Hippocampal formation (tissue), 2 donors: Measurements from ENCODE around the gene DPH2.

ENCODE experiments used
- DNase-seq, 2 donors: peaks; one replicate each; lab custom pipeline; 2025; lab: John Stamatoyannopoulos, UW

The DPH2 gene

DNA sequence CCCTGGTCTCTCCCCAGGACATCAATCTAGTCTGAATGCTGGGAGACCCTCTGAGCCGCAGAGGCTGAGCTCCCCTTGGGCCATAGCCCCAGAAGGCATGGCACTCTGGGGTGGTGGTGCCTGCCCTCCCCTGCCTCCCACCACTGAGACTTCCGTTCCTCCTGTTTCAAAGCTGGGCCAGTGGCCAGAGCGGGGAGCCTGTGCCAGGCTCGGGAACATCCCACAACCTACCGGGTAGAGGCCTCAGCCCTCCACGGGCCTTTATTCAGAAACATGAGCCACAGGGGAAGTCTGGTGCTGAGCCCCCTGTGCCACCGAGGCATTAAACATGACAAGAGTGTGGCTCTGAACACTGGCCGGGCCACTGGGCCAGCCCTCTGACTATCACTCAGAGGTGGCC lies 29.6 kb downstream of the DPH2 start:
- DNase-seq, result no peak

DNA sequence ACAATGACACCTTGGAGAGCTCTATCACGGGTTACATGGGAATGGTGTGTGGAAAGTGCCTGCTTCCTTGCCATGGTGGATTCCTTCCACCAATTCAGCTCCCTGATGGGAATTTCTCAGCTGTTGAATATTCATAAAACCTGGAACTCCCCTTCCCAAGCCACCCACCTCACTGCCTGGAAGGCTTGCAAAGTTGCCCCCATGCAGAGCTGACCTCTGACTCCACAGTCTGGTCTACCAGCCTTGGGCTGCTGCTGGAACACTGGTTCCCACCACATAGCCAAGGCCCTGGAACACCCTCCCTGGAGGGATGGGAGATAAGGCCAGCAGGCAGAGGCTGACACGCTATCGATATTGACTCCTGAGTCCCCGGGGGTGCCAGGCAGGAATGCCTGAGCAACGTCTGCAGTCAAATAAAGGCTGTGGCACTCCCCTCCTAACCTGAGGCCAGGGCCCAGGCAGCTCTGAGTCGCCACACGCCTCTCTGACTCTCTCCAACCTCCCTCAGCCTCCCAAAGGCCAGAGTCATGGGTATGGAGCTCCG lies 30.4 kb downstream of the DPH2 start:
- DNase-seq, result no peak

DNA sequence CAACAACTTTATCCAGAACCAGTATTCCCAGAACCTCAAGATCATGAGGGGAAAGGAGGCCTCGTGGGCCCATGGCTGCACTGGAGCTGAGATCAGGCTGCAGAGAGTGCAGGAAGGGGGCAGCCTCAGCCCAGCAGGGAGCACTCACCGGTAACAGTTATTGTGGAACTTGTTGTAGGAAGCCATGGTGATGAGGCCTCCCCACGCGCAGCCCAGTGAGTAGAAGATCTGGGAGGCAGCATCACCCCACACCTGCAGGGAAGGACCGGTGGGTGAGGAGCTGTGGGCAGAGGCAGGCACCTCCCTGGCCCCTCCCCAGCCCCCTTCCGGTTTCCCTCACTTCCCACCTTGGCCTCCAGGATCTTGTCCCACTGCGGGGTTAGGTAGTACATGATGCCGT lies 32.4 kb downstream of the DPH2 start:
- DNase-seq, result no peak

DNA sequence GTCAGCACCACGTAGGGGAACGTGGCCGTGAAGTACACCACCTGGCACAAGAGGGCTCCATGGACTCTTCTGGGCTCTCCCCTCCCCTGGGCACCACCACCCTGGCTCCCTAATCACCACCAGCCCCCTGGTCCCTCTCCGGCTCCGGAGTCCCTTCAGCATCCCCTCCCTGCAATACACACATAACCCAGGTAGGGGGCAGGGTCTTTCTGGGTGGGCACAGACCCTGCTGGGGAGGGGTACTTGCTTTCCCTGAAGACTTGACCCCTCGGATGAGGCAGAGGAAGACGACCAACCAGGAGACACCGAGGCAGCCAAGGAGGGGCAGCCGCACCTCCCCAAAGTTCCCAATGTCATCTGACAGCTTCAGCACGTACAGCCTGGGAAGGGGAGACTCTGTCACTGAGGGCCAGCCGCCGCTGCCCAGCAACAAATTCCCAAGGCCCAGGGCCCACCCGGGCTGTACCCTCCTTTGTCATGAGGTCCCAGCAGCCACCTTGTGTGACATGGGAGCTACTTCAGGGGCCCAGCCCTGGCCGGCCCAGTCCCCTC lies 32.9 kb downstream of the DPH2 start:
- DNase-seq, result no peak

DNA sequence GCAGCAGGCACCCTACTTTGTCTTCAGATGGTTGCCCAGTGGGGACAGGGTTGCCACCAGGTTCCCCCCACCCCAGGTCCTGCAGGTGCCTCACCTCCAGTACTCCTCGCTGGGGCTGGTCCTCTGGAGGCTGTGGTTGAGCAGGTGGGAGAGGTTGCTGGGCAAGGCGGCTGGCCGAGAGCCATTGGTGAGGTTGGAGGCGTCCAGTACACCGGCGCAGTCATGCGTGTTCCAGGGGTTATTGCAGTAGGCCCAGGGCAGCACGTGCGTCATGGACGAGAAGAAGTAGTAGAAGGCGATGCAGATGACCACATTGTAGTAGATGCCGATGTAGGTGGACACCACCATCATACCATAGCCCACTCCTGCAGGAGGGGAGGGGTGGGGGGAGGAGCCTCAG lies 38.4 kb downstream of the DPH2 start:
- DNase-seq, result no peak

DNA sequence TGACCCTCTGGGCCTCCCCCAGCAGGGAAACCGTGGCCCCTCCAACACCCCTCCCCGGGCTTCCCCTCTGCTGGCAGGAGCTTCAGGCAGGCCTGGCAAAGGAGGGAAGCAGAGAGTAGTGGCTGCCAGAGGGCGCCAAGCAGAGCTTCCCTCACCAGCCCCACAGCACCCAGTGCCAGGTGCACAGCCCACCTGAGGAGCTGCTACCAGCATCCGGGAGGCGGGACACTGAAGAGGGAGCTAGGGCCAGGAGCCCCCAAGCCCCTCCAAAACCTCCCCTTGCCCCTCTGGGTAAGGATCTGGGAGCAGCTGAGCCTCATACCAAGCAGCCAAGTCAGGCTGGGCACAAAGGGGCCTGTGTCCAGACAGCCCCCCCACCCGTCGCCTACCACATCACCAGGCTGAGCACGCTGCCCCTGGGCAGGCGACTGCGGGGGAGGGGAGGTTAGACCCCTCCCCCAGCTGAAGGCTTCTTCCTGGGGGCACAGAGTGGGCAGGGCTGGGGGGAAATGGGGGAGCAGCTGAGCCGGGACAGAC lies 41.2 kb downstream of the DPH2 start:
- peak; percentile 73 to 86 for DNase-seq

DNA sequence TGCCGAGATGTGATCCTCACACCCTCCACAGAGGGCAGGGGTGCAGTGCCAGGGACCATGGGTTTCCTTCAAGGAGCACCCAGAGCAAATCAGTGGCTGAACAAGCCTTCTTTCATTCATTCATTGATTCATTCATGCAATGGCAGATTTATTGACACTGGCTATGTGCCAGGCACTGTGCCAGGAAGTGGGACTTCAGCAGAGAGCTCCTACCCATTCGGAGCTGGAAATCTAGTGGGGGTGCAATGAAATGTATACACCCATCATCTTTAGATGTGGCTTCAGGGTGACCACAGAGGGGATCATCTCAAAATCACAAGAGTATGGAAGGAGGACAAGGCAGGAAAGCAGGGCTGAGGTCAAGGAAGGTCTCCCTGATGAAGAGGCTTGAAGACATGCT lies 42.6 kb downstream of the DPH2 start:
- no peak for DNase-seq

DNA sequence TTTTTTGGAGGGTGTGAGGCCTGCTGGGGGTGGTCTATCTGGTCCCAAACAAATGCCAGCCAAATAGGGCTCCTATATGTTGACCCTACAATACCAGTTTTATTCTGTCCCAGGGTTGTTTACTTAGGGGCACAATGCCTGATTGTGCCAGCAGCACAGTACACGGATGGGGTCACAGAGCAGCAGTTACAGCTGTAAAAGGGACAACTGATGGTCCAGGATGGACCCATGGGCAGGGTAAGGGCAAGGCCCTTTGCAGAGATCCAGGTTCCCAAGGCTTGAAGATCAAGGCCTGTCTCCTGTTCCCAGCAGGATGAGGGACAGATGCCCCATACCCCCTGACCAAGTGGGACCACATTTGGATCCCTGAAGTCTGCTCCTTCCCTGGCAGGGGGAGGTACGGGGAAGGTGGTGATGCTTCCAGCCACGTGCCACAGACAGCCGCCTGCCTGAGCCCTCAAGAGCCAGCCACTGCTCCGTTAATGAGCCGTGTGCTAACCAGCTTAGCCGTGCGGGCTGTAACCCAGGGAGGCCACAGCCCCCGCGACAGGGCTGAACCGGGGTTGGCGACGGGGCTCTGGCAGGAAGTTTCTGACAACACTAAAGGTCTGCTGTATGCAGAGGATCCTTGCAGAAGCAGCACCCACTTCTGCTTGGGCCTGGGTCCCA lies 43.3 kb downstream of the DPH2 start:
- peak; percentile 21 to 54 for DNase-seq

DNA sequence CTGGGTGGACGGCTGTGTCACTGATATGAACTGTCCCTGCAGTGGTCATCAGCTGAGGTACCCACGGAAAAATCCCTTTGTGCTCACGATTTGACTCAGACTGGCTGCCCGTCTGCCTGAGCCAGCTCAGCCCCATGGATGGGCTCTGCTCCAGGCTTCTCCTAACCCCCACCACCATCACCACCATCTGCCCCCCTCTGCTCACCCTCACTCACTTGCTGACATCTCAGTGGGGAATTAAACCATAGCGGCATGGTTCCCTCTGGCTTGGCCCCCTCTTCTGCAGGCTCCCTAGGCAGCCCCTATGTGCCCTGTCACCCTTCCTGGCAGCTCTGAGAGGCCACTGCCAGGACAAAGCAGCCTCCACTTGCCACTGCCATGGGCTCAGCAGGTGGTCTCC lies 44.1 kb downstream of the DPH2 start:
- peak in 1 of 2 donors; percentile 45 for DNase-seq

DNA sequence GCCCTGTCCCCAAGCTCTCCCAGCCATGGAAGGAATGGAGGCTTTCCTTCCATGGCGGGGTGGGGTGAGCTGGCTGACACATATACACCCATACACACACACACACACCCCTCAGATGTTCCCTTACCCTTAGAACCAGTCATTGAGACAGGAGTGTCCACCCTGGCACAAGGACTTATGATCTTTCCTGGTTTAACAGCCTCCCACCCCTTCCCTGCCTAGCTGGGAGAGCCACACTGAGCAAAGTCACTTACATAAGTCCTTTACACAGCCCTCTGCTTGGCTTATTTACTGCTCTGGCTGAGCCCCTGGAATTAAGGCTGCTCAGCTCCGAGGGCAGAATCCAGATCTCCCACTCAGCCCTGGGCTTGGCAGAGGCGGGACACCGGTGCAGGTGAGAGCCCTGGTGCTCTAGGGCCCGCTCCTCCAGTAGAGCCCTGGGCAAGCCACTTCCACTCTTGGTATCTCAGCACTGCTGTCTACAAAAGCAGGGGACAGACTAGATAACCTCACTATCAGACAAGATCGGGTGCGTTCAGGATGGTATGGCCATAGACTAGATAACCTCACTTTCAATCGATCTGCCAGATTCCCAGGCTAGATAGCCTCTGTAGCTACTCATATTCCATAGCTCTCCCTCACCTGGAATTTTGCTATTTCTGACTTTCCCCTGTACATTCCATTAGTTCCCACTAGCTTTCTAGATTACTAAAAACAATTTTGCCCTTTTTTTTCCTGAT lies 44.7 kb downstream of the DPH2 start:
- no peak for DNase-seq

DNA sequence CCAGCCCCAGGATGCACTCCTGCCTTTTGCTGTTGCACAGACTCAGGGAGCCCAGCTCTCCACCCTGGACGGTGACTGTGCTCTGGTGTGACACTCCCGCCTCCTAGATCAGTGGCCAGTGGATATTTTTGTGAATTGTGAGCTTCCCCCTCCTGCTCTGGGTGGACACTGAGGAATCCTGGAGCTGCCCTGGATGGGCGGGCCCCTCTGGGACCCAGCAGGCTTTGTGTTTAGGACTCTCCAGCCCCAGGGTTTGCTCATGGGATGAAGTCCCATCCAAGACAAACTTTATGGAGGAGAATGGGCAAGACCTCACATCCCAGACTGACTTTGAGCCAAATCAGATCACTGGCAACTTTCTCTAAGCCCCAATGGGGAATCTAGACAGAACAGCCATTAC lies 45.4 kb downstream of the DPH2 start:
- no peak for DNase-seq

DNA sequence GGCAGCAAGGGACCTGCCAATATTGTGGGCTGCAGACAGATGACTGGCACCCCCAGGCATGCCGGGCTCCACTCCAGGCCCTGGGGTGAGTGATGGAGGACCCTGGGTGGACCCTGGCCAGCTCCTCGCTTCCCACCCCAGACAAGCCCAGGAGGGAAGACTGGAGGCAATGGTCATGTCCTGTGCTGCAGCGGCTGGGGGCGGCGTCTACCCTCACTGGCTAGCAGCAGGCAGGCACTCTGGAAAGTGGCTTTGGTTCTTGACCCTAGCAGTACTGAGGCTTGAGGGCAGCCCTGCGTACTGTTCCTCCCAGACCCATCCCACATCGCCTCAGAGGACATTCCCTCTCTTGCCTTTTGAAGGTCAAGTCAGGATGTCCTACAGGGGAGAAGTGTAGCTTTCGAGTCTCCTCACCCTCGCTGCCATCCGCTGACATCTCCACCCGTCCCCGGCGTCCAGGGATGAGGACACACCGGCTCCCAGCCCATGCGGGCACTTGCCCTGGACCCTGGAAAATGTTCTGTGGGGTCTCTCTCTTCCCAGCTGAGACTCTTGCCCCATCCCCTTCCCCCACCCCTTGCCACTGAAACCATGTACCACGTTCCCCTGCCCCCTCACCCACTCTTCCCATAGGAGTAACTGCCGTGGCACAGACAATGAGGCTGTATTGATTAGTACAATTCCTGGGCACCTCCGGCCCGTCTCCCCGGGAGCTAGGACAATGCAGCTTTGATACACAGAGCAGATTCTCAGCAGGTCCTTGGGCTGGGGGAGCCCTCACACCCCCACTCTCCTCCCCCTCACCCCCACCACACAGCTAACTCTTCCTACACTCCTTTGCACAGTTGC lies 46.5 kb downstream of the DPH2 start:
- peak in 1 of 2 donors; percentile 67 for DNase-seq

DNA sequence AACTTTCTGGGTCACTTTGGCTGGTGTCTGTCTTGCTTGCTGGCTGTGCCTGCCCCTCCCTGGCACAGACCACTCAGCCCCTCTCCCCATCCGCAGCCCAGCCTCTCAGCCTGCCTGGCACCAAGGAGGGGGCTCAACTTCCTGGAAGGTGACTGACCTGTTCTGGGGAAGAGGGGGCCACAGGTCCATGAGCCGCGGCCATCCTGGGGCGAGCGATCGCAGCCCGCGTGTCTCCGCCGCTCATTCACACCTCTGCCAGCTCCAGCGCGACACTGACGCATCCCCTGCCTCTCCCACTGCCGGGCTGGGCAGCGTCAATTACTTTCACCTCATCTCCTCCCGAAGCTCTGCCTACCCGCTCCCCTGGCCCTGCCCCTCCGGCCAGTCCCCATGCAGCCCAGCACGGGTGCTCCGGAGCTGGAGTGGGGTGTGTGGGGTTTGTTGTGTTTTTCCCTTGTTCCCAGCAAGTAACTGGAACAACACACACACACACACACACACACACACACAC lies 47.1 kb downstream of the DPH2 start:
- DNase-seq, result peak in 1 of 2 donors; percentile 60

DNA sequence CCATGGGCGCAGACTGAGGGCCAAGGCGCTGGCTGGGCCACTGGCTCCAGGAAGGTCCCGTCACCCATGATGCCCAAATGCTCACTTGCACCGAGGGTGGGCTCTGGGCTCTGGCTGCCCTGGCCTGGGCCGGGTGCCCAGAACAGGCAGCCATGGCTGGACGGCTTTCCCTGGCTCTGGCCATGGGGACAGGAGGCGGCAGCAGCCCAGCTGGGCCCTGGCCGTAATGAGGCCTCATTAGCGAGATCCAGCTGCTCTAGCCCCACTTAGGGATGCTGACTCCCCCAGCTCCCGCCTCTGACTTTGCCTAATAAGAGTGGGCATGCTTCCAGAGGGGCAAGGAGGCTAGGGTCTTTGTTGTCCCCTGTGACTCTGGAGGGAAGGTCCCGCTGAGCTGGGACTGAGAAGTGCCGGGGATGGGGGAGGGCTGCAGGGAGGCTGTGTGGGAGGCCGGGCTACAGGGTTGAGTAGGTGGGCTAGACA lies 49.7 kb downstream of the DPH2 start:
- peak; percentile 42 to 72 for DNase-seq

DNA sequence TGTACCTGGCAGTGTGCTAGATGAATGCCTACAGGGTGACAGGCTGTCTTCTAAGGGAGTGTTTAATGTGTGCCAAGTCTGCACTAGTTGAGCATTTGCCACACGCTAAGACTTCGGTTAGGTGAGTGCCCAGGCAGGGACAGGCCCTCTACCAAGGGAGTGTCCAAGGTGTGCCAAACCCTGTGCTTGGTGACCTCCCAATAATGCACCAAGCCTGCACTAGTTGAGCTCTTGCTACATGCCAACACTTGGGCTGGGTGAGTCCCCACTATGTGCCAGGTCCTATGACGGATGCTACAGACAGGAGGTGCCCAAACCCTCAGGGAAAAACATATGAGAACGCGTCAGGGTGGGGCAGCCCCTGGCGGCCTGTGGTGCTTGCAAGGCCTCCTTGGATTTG lies 50.7 kb downstream of the DPH2 start:
- DNase-seq, result no peak

DNA sequence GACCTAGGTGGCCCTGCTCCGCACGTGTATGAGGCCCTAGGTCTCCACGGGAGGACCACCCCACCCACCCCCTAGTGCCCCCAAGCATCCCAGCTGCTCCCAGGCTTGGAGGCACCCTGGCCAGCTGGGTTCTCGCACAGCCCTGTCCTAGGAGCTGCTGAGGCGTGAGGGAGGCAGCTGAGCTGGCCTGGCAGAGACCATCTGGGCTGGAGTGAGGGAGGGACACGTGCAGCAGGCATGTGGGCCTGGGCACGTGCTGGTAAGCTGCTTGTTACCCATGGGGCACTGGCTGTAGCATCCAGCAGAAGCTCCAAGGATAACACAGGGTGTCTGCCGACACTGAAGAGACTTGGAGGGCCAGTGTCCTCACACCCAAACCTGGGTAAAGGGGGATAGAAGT lies 51.3 kb downstream of the DPH2 start:
- no peak for DNase-seq

DNA sequence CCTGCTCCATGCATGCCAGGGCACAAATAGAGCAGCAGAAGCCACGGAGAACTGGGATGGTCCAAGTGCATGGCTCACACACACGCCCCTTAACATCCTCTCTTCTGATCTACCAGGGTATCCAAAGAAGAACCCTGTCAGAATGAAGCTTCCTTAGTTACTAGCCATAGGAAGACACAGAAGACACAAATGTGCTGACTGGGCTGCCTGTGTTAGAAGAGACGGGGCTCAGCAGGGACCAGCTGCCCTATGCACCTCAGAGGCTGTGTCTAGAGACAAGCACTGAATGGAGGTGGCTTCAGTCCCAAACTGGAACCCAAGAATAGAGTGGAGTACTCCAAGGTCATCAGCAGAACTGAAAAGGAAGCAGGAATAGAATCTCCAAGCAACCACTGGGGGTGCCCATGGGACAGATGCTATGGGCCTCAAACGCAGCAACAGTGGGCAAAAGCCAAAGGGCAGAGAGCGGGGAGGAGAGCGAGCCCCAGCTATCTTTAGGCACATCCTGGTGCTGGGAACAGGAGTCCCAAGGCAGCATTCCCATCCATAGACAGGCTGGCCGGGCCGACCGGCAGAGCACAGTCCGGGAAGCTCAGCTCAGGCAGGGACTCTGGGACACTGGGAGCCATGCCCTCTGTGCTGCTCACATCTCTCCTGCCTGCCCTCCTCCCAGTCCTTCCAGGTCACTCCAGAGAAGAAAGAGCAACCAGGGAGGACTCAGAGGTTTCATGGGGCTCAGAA lies 51.9 kb downstream of the DPH2 start:
- no peak for DNase-seq
